K562 (cell line): Measurements from ENCODE around the gene MAP3K2. TPM values are rescaled to one million over a fixed set of nuclear protein-coding genes. Genes with fewer than 3 reads are reported as not detected.

Source experiments
- ARID2 ChIP-seq: fragments of 450-650 bp; IDR thresholded peaks from 2 replicates; pipeline ENCODE4 v1.6.1; 2017; ENCODE audit warnings: antibody characterized with exemption, mild to moderate bottlenecking
- ATF1 ChIP-seq, 2 experiments: fragments of 450-650 bp in 1 of 2; IDR thresholded peaks; 2 replicates each; pipeline ENCODE4 v1.6.1; 2016; ENCODE audit warnings: missing compliant biosample characterization in 1 of 2, missing genetic modification characterization in 1 of 2
- BHLHE40 ChIP-seq: IDR thresholded peaks from 2 replicates; pipeline ENCODE4 v1.6.1; 2011; ENCODE audit warnings: low read length, improper control_type of control experiment
- CSDE1 ChIP-seq, 2 experiments: fragments of 450-650 bp; IDR thresholded peaks; 2 replicates each; pipeline ENCODE4 v1.6.1; 2016; ENCODE audit warnings: mild to moderate bottlenecking in 1 of 2
- HIVEP1 ChIP-seq: fragments of 250-450 bp; sonication (Bioruptor Pico); IDR thresholded peaks from 2 replicates; pipeline ENCODE4 v1.4.0; 2020; ENCODE audit warnings: mild to moderate bottlenecking
- HNRNPLL ChIP-seq: fragments of 200-400 bp; formaldehyde crosslinking; IDR thresholded peaks from 2 replicates; pipeline ENCODE4 v1.6.1; 2017; ENCODE audit warnings: low read length, low read depth, mild to moderate bottlenecking; ENCODE audit not compliant: poor library complexity, severe bottlenecking
- MAFF ChIP-seq: IDR thresholded peaks from 2 replicates; pipeline ENCODE4 v1.6.1; 2012; ENCODE audit warnings: low read length, improper control_type of control experiment
- MAFG ChIP-seq: fragments of 450-650 bp; conservative IDR thresholded peaks from 2 replicates; pipeline ENCODE4 v1.6.1; 2016; ENCODE audit warnings: missing genetic modification characterization, missing compliant biosample characterization
- MCM5 ChIP-seq: fragments of 450-650 bp; IDR thresholded peaks from 2 replicates; pipeline ENCODE4 v1.6.1; 2016; ENCODE audit warnings: low read depth
- MECOM ChIP-seq: fragments of 250-450 bp; sonication (Bioruptor Pico); IDR thresholded peaks from 2 replicates; pipeline ENCODE4 v1.8.0; 2022; ENCODE audit warnings: inconsistent platforms
- MYBL2 ChIP-seq, 2 experiments: fragments of 450-650 bp in 1 of 2; sonication (generic) in 1 of 2; formaldehyde crosslinking in 1 of 2; IDR thresholded peaks; 2 replicates each; pipeline versions ENCODE4 v1.6.1 to v1.8.1; 2017 to 2022; ENCODE audit warnings: borderline replicate concordance in 1 of 2, inconsistent platforms in 1 of 2, low read depth in 1 of 2, mild to moderate bottlenecking in 1 of 2, missing genetic modification reagents in 1 of 2, moderate library complexity in 1 of 2
- NCOA2 ChIP-seq, 2 experiments: fragments of 450-650 bp; IDR thresholded peaks; 2 replicates each; pipeline ENCODE4 v1.6.1; 2018; ENCODE audit warnings: mild to moderate bottlenecking in 2 of 2, moderate library complexity in 1 of 2; ENCODE audit not compliant: partially characterized antibody in 2 of 2
- NELFE ChIP-seq: IDR thresholded peaks from 2 replicates; pipeline ENCODE4 v1.6.1; 2011; ENCODE audit warnings: mild to moderate bottlenecking; ENCODE audit not compliant: insufficient read depth, insufficient read length
- NUFIP1 ChIP-seq: fragments of 450-650 bp; IDR thresholded peaks from 2 replicates; pipeline ENCODE4 v1.6.1; 2018; ENCODE audit not compliant: partially characterized antibody
- RBM17 ChIP-seq: fragments of 200-400 bp; formaldehyde crosslinking; IDR thresholded peaks from 2 replicates; pipeline ENCODE4 v1.6.1; 2017; ENCODE audit warnings: low read depth, mild to moderate bottlenecking, low read length, borderline replicate concordance
- SAFB ChIP-seq: fragments of 200-400 bp; formaldehyde crosslinking; IDR thresholded peaks from 2 replicates; pipeline ENCODE4 v1.6.1; 2017; ENCODE audit warnings: low read depth, low read length, borderline replicate concordance
- TBL1XR1 ChIP-seq, 2 experiments: IDR thresholded peaks; 2 replicates each; pipeline ENCODE4 v1.6.1; 2012; ENCODE audit warnings: improper control_type of control experiment in 2 of 2, low read length in 2 of 2, mild to moderate bottlenecking in 1 of 2
- TBP ChIP-seq: optimal IDR thresholded peaks from 2 replicates; pipeline ENCODE3; 2011; ENCODE audit warnings: low read depth, low read length, improper control_type of control experiment
- TEAD4 ChIP-seq, 2 experiments: sonication (generic) in 1 of 2; formaldehyde crosslinking in 1 of 2; IDR thresholded peaks; 2 replicates each; pipeline versions ENCODE4 v1.6.1 to v1.8.0; 2012 to 2022; ENCODE audit warnings: borderline replicate concordance in 1 of 2, inconsistent platforms in 1 of 2, low read length in 1 of 2, mild to moderate bottlenecking in 1 of 2, missing genetic modification reagents in 1 of 2
- ZFP30 ChIP-seq: fragments of 250-450 bp; sonication (Bioruptor Pico); IDR thresholded peaks from 2 replicates; pipeline ENCODE4 v1.8.0; 2022; ENCODE audit warnings: moderate library complexity, mild to moderate bottlenecking, inconsistent platforms, borderline replicate concordance
- ZKSCAN1 ChIP-seq: fragments of 150-350 bp; IDR thresholded peaks from 2 replicates; pipeline ENCODE4 v1.6.1; 2016; ENCODE audit warnings: low read depth, low read length
- ZNF354B ChIP-seq: fragments of 250-450 bp; sonication (Bioruptor Pico); IDR thresholded peaks from 2 replicates; pipeline ENCODE4 v1.4.0; 2020
- ZNF584 ChIP-seq: fragments of 200-800 bp; sonication (Bioruptor generic); IDR thresholded peaks from 2 replicates; pipeline ENCODE4 v1.6.1; 2016; ENCODE audit warnings: low read depth, mild to moderate bottlenecking, missing genetic modification characterization, missing compliant biosample characterization
- polyA plus RNA-seq, 8 experiments: library from polyadenylated mRNA; depleted of rRNA in 4 of 8; stranded (reverse) in 5 of 8; unstranded in 3 of 8; fragments of >200 nt; fragmentation: Nextera tagmentation in 2 of 8; fragmentation: Illumina TruSeq in 1 of 8; extraction: Ambion mirVana in 2 of 8; extraction: Trizol in 1 of 8; gene quantifications; 2 replicates each; pipeline versions ENCODE4 v1.2.1 to v1.2.3, GENCODE V29; 2011 to 2014; ENCODE audit warnings: inconsistent platforms in 1 of 8, missing spikeins in 1 of 8
- total RNA-seq, 7 experiments: library from RNA; depleted of rRNA in 6 of 7; stranded (reverse); fragments of >200 nt in 6 of 7; fragmentation: Illumina TruSeq in 2 of 7; extraction: Trizol in 2 of 7; gene quantifications; 2 replicates each; pipeline versions ENCODE4 v1.2.1 to v1.2.3, GENCODE V29; 2011 to 2021; ENCODE audit warnings: low replicate concordance in 1 of 7
- TF ChIP-seq, protein P1 (sequence below): fragments of 450-650 bp; IDR thresholded peaks from 2 replicates; pipeline ENCODE4 v1.6.1; 2016; ENCODE audit warnings: missing biosample characterization, missing genetic modification characterization
- TF ChIP-seq, protein P2 (sequence below): fragments of 450-650 bp; formaldehyde crosslinking; IDR thresholded peaks from 2 replicates; pipeline ENCODE4 v1.4.0; 2022; ENCODE audit warnings: mild to moderate bottlenecking, moderate library complexity
- TF ChIP-seq, protein P3 (sequence below): fragments of 450-650 bp; formaldehyde crosslinking; IDR thresholded peaks from 2 replicates; pipeline ENCODE4 v1.4.0; 2022; ENCODE audit warnings: missing genetic modification characterization

Gene MAP3K2
- total and polyA plus RNA-seq, 9 of the 15 experiments (the other 6 are each of a cell fraction or from before 2014, with no cell fraction given) = 1.2 to 14.2 (median 5.7) TPM

DNA sequence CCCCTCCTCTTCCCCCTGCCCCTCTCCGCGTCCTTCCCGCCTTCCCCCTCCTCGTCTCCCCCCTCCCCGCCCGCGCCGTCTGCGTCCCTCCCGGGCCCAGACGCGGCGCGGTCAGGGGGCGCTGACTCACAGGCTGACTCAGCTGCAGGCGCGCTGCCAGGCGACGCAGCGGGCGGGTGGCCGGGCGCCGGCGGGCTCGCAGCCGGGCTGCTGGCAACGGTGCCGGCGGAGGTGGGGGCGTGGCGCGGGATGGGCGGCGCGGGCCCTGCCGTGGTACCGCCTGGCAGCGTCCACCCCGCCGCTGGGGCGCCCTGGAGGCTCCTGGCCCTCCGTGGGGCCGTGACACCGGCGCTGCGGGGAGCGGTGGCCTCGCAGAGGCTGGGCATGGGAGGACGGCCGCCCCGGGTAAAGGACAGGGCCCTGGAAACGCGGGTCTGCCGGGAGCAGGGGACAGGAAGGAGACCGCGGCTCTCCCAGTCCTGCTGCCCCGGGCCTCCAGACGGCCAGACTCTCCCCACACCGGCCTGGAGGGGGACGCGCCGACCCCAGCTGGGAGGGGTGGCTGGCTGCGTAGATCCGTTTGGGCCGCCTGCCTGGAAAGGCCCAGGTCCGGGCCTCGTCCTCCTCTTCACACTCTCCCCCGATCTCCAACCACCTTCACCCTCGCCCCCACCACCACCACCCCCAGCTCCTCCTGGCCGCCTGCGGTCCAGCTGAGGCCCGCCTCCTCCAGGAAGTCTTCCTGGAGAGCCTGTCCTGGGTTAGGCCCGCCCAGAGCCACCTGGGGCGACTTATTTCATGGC lies 20.4 kb upstream of the MAP3K2 start (continued):
- TF ChIP-seq MYBL2 (IDR thresholded peaks at IDR 0.05; ENCODE audit: low read depth) (no peak), MYBL2 (CRISPR knock-in tag; IDR thresholded peaks at IDR 0.05; ENCODE audit: borderline replicate concordance) (no peak), ATF1 (CRISPR knock-in tag; IDR thresholded peaks at IDR 0.05) (no peak), ATF1 (tag; IDR thresholded peaks at IDR 0.05) (no peak), MCM5 (no peak), ZFP30 (CRISPR knock-in tag) (no peak), MAFG (tag) (no peak), HIVEP1 (CRISPR knock-in tag) (no peak), MAFF (no peak), NCOA2 (IDR thresholded peaks at IDR 0.05; ENCODE audit: partially characterized antibody in 2 of 2) (no peak), TEAD4 (IDR thresholded peaks at IDR 0.05; ENCODE audit: low read length) (no peak), TEAD4 (CRISPR knock-in tag; IDR thresholded peaks at IDR 0.05; ENCODE audit: borderline replicate concordance) (no peak), CSDE1 (IDR thresholded peaks at IDR 0.05) (no peak), SAFB (0 out of 2 replicates have a peak, but pooled peaks have one; percentile 13), HNRNPLL (no peak), MECOM (CRISPR knock-in tag) (no peak), ARID2 (no peak), TBP (no peak), NUFIP1 (no peak), ZNF584 (CRISPR knock-in tag) (no peak), RBM17 (no peak), ZKSCAN1 (no peak), ZNF354B (no peak), NELFE (no peak), TBL1XR1 (IDR thresholded peaks at IDR 0.05; ENCODE audit: low read length in 2 of 2) (peak in 1 of 2 experiments; percentile 64; a peak in 1 of 4 replicates), BHLHE40 (no peak)
- TF ChIP-seq, protein P1, sequence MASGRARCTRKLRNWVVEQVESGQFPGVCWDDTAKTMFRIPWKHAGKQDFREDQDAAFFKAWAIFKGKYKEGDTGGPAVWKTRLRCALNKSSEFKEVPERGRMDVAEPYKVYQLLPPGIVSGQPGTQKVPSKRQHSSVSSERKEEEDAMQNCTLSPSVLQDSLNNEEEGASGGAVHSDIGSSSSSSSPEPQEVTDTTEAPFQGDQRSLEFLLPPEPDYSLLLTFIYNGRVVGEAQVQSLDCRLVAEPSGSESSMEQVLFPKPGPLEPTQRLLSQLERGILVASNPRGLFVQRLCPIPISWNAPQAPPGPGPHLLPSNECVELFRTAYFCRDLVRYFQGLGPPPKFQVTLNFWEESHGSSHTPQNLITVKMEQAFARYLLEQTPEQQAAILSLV (tag) = no peak
- TF ChIP-seq, protein P2, sequence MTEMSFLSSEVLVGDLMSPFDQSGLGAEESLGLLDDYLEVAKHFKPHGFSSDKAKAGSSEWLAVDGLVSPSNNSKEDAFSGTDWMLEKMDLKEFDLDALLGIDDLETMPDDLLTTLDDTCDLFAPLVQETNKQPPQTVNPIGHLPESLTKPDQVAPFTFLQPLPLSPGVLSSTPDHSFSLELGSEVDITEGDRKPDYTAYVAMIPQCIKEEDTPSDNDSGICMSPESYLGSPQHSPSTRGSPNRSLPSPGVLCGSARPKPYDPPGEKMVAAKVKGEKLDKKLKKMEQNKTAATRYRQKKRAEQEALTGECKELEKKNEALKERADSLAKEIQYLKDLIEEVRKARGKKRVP (CRISPR knock-in tag) = no peak
- TF ChIP-seq, protein P3, sequence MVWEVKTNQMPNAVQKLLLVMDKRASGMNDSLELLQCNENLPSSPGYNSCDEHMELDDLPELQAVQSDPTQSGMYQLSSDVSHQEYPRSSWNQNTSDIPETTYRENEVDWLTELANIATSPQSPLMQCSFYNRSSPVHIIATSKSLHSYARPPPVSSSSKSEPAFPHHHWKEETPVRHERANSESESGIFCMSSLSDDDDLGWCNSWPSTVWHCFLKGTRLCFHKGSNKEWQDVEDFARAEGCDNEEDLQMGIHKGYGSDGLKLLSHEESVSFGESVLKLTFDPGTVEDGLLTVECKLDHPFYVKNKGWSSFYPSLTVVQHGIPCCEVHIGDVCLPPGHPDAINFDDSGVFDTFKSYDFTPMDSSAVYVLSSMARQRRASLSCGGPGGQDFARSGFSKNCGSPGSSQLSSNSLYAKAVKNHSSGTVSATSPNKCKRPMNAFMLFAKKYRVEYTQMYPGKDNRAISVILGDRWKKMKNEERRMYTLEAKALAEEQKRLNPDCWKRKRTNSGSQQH (CRISPR knock-in tag) = no peak
